HG03442 (cell line): ENCODE data around the gene RENBP.

Experiments used
- ATAC-seq: cut with Tn5 transposase; IDR thresholded peaks from one replicate; pipeline ENCODE4 v1.9.1; 2021; ENCODE audit warnings: mild to moderate bottlenecking, moderate library complexity; ENCODE audit not compliant: unreplicated experiment

RENBP gene

DNA sequence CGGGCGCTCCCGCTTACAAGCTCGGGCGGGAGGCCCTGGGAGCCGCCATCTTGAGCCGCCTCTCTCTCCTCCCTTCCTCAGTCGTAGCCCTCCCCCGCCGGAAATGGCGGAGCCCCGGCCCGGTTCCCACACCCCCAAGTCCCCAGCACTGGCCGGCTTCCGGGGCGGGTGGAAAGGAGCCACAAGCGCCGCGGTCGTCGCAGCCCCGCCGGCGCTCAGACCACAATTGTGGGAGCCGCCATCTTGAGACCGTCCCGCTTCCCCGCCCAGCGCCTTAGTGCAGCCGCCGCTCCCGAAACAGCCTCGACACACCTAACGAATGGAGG lies 26.6 kb upstream of the RENBP start:
- ATAC-seq: peak; percentile 24

DNA sequence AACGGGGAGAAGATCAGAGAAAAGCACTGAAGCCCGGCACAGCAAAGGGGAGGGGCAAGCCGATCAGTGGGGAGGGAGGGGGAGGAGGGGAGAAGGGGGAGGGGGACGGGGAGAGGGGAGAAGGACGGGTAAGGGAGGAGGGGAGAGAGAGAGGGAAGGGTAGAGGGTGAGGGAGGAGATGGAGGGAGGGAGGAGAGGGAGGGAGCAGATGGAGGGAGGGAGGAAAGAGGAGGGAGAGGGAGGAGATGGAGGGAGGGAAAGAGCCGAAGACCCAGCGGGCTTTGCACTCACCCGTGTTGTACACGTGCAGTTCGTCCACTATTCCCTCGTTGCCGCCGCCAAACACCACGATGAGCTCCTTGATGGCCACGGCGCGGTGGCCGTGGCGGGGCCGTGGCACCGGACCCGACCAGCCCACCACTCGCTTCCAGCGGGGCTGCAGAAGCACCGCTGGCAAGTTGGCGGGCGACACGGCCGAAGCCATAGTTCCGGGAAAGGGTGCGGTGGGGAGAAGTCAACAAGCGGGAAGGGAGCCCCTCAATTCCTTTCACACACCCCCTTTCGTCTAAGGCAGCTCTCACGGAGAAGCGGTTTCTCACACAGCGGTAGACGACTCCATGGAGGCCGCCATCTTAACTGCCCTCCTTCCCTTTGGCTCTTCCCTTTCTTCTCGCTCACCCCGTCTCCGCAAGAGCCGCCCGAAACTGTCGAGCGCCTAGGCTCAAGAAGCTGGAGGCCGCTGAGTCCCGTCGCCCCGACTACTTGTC lies 26.1 kb upstream of the RENBP start:
- ATAC-seq: no peak

GRCh38 chrX:153969904-153970356 lies 25.5 kb upstream of the RENBP start:
- ATAC-seq: no peak

DNA sequence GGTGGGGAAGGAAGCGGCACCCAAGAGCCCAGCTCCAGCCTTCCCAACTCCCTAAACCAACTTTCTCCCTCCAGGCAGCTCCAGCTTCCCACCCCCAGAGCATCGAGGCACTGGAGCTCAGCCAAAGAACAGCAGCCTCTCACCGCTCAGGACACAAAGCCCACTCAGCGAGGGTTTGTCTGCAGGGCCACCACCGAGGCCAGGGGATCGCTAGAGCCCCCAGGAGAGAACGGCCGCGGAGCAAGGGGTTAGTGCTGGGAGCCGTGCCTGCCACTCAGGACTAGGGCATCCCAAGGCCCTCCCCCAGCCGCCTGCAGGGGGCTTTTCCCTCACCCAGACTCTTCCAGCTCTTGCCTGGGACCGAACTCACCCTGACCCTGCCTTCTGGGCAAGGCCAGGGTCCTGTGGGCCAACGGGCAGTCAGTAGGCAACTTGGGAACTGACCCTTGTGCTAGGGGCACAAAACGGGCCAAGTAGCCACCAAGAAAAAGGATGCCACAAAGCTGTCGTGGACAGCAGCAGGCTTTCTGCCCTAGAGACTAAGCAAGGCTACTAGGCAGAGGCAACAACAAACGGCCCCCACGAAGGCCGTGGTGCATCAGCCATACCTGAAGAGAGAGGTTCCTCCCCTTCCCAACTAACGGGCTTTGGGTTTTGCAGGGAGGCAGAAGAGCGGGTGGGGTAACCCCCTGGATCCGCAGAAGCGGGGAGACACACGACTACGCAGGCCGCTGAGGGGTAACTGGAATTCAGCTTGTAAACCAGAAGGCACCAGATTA lies 24.9 kb upstream of the RENBP start:
- no peak for ATAC-seq

GRCh38 chrX:153968754-153969124 lies 24.3 kb upstream of the RENBP start:
- ATAC-seq: no peak

GRCh38 chrX:153968255-153968654 lies 23.8 kb upstream of the RENBP start:
- no peak for ATAC-seq

GRCh38 chrX:153967536-153968224 lies 23.2 kb upstream of the RENBP start:
- ATAC-seq: no peak

- ATAC-seq: no peak
Observed at GRCh38 chrX:153966841-153967535, 22.5 kb upstream of the RENBP start.

DNA sequence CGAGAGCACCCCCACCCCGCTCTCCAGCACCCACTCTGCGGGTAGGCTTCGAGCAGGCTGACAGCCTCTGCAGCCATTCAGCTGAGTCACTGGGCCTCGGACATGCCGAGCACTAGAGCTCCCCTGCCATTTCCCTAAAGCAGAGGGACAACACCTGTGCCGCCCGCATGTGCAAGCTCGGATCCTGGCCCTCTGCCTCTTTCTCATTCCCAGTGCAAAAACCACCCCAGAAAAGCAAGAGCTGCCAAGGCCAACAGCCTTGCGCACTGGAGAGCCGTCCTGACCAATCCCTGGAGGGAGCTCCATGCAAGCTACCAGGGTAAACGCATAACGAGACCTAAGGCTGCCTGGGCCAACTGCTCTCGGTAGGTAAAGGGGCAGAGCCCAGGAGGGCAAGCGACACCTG lies 21.8 kb upstream of the RENBP start:
- no peak for ATAC-seq

GRCh38 chrX:153965406-153965805 lies 21.0 kb upstream of the RENBP start:
- ATAC-seq: no peak

DNA sequence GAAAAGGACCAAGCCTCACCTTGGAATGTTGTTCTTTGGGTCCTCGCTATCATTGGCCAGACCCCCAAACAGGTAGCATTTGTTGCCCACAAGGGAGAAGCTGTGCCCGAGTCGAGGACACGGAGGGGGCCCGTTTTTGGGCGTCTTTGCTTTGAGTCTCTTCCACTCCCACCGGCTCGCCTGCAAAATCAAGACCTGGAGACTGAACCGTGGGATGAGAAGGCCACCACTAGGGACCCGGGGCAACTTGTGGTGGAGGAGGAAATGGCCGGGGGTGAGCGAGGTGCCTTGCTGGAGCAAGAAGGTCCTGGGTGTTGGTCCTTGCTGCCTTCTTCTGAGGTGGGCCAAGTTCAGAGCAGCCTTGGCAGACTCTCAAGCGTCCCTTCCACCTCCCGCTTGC lies 19.7 kb upstream of the RENBP start:
- ATAC-seq: no peak

- no peak for ATAC-seq
Observed at GRCh38 chrX:153963546-153963945, 19.1 kb upstream of the RENBP start.

DNA sequence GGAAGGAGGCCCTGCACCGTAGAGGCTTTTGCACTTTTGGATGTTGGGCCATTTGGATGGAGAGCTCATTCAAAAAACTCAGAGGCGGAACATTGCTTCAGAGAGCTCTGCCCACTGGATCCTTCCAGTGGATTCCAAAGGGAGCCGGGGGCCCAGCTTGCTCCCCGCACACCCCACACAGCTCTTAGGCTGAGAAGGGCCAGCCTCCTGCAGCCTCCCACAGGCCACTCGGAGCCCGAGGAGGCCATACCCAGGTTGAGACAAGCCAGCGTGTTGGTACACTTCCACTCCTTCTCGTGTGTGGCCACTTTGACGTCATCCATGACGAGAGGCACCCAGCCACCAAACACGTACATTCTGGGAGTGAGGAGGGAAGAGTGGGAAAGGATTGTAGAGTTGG lies 16.8 kb upstream of the RENBP start:
- no peak for ATAC-seq

DNA sequence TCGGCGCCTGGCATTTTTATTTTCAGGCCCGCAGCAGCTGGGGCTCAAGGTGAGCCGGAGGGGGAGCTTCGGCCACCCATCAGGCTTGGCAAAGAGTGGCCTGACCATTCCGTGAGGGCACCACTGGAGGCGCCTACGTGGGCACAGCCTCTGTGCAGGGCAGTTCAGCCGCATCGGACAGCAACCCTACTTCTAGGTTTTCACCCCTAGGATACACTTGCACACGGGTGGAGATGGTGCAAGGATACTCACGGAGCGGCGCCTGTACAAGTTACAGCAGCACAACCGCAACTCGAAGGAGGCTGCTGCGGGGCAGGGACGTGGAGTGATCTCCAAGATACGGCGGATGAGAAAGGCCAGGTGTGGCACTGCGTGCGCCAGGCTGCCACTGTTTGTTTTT lies 16.3 kb upstream of the RENBP start:
- no peak for ATAC-seq

- ATAC-seq: no peak
Observed at GRCh38 chrX:153960077-153960476, 15.6 kb upstream of the RENBP start.

DNA sequence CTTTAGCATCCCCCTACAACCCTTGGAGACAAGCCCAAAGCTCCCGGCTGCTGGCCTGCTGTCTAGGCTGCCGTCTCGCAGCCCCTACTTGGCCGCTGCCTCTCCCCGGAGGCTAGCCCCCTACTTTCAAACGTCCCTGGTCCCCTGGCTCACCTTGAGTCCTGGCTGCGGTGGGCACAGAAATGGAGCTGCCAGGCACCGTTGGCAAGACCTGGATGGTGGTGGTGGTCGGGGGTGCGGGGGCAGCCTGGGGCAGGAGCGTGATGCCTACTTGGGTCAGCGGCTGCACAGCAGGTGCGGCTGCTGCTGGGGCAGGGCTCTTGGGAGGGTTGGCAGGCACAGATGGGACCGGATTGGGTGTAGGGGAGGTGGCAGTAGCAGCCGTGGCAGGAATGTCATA lies 15.2 kb upstream of the RENBP start:
- ATAC-seq: no peak

DNA sequence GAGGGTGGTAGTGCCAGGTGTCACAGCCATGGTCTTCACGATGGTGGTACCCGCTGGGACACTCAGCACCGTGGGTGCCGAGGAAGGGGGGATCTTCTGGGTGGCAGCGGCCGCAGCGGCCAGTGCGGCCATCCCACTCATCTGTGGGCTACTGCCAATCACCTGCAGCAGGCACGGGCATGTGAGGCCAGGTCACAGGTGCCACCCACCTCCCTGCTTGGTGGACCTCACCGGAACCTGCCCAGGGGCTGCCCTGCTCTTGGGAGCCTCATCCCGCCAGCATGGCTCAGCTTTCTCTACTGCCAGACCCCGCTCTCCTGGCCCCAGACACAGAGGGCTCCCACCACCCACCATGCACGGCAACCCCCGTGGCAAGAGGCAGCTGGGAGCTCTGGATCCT lies 14.2 kb upstream of the RENBP start:
- ATAC-seq: no peak

DNA sequence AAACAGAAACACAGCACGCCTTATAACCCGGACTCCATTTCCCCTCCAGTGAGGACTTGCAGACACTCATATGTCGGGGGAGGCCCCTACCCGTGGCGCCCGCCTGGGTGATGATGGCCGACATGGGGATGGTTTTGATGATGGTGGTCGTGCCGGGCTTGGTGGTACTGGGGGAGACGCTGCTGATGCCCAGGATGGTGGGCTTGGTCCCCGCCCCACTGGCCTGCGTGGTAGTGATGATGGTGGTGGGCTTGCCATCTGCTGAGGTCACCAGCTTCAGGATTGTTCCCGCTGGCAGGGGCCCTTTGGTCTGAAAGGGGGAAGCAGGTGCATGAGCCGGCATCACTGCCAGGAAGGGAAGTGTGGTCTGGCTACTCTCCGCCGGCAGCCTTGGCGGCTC lies 12.8 kb upstream of the RENBP start:
- ATAC-seq: no peak

DNA sequence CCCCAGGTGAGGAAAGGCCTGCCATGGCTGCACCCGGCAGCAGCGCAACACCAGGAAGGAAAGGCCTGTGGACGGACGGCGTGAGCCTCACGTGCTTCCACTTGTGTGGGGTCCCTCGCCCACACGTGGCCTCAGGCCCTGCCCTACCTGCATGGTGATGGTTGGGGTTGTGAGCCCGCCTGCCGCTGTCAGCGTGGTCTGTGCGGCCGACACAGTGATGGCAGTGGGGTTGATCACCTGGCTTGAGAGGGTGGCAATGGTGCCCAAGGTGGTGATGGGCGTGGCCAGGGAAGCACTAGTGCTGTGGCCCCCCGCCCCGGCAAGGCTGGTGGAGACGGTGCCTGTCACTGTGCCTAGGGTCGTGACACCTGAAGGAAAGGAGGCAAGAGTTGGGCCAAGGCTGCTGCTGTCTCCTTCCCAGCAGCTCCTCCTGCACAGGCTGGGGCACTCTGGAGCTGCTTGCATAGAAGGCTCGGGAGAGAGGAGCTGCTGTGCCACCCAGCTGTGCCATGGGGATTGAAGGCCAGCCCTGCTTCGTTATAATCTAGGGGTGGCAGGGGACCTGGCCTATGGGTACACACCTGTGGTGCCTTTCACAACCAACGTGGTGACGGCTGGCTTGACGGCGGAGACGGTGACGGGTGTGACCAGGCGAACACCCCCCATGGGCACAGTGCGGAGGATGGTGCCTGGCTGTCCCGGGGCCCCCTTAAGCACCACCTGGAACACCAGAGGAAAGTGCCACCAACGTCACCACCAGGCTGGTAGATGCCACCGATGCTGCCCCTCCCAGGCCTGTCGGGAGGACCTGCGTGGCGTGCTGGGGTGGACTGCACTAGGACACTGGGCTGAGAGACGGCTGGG lies 11.8 kb upstream of the RENBP start:
- ATAC-seq: no peak

DNA sequence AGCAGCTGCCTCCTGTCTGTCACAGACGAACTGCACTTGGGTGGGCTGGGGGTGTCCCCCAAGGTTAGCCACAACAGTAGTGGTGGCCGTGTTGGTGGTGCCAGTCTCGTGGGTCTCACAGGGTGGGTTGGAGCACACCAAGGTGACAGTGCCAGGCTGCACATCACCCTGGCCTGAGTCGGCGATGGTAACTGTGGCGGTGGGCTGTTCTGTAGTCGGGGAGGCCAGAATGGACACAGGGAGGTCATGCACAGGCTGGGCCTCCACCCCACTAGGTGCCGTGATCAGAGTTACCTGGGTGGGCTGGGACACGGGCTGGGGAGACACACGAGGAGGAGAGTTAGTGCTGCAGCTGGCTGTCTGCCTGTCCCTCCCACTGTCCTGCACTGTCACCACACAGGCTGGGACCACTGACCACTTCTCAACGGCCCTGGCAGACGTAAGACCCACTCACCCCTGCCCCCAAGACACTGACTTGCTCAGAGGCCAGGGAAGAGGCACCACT lies 10.8 kb upstream of the RENBP start:
- no peak for ATAC-seq
